GM18867 (cell line): ENCODE measurements around the gene HMCN2.

ENCODE experiments used
- ATAC-seq: cut with Tn5 transposase; IDR thresholded peaks from one replicate; pipeline ENCODE4 v1.9.1; 2021; ENCODE audit warnings: mild to moderate bottlenecking, moderate library complexity; ENCODE audit not compliant: unreplicated experiment

Gene HMCN2

DNA sequence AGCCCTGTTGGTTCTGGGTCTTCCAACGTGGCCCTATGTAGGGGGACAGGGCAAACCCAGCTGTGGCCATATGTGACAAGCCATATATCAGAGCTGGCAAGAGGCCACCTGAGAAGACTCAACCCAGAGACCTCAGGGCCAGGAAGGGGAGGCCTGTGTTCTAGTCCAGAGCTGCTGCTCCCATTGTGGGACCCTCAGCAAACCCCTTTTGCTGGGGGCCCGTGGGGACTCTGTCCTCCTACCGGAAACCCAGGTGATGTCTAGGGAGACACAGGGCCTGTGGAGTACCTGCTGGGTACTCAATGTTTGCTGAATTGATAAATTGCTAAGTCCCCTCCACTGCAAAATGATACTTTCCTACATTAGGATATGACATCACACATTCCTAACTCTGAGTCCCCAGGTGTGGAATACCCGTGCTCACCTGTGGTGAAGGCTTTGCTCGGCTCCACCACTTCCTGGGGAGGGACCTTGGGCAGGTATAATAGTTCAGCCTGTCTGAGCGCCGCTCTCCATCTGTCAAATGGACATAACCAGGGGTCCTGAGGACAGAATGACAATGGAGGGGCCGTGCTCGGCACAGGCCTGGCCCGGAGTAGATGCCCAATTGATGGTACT, 140.8 kb downstream of the HMCN2 start:
- no peak for ATAC-seq

- no peak for ATAC-seq
Observed at GRCh38 chr9:130407916-130408663, 142.5 kb downstream of the HMCN2 start.

DNA sequence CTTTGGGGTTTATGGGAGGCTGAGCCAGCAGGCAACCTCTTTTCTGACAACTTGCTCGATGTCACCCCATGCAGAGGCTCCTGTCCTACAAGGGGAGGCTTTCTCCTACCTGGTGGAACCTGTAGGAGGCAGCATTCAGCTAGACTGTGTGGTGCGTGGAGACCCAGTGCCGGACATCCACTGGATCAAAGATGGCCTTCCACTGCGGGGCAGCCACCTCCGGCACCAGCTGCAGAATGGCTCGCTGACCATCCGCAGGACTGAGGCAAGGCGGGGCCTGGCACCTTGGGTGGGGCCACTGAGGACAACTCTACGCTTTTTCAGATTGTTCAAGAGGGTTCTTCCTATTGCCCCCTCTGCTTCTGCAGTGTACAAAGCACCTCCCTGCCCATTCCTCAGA, 143.1 kb downstream of the HMCN2 start:
- no peak for ATAC-seq

- no peak for ATAC-seq
Observed at GRCh38 chr9:130409246-130409645, 143.7 kb downstream of the HMCN2 start.

DNA sequence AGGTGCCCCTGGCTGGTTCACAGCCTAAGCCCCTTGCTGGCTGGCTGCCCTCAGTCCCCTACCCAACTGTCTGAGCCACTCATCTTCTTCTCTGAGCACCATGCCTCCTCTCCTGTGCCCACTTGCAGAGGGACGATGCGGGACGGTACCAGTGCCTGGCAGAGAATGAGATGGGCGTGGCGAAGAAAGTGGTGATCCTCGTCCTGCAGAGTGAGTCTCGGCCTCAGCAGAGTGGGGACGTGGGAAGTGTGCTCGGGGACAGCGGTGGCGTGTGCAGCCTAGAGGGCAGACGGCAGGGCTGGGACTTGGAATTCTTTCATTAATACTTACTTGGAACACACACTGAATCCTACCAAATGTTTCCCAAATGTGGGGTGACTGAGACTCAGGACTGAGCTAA, 144.9 kb downstream of the HMCN2 start:
- ATAC-seq: no peak

- no peak for ATAC-seq
Observed at GRCh38 chr9:130411566-130411915, 146.0 kb downstream of the HMCN2 start.

DNA sequence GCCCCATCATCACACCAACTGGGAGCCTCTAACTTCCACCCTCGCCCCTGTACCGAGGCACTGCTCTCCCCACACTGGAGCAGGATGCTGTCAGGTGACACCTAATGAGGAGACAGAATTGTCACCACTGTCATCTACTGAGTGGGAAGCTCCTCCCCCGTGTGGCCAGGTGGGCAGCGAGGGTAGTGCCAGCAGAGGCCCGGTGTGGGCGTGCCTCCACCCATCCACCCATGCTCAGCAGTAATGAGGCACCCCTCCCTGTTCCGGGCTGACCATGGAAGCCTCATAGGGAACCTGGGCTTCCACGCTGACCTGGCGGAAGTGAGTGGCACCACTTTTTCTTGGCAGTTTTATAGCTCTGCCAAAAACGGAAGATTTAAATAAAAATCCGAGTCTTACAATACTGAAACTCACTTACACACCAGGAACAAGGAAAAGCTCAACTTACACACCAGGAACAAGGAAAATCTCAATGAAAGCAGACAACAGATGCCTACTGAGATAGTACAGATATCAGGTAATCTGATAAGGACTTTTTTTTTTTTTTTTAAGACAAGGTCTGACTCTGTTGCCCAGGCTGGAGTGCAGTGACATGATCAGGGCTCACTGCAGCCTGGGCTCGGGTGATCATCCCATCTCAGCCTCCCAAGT, 148.6 kb downstream of the HMCN2 start:
- ATAC-seq: no peak

- ATAC-seq: no peak
Observed at GRCh38 chr9:130414910-130415746, 149.6 kb downstream of the HMCN2 start.

DNA sequence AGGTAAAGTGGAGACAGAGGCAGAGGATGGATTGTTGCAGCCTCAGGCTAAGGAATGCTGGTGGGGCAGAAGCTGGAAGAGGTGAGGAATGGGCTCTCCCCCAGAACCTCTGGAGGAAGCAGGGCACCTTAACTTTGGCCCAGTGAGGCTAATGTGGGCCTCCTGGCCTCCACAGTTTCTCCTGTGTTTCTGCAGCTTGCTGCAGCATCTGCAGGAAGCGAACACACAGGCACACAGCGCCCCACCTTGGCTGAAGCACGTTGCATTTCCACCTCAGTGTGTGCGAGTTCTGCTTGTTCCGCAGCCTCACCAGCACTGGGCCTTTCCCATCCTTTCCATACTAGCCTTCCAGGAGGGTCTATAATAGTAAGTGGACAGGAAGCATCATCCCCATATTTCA, 152.0 kb downstream of the HMCN2 start:
- no peak for ATAC-seq

DNA sequence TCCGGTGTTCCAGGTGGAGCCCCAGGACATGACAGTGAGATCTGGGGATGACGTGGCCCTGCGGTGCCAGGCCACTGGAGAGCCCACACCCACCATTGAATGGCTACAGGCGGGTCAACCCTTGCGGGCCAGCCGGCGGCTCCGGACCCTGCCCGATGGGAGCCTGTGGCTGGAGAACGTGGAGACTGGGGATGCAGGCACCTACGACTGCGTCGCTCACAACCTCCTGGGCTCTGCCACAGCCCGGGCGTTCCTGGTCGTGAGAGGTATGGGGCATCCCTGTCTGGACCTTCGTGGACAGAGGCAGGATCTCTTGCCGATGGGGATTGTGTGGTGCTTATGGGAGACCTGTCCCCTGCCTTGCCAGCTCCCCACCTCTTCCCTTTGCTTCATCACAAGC, 153.2 kb downstream of the HMCN2 start:
- ATAC-seq: no peak

GRCh38 chr9:130419521-130420035, 154.0 kb downstream of the HMCN2 start:
- ATAC-seq: no peak

GRCh38 chr9:130421154-130421801, 155.7 kb downstream of the HMCN2 start:
- no peak for ATAC-seq

DNA sequence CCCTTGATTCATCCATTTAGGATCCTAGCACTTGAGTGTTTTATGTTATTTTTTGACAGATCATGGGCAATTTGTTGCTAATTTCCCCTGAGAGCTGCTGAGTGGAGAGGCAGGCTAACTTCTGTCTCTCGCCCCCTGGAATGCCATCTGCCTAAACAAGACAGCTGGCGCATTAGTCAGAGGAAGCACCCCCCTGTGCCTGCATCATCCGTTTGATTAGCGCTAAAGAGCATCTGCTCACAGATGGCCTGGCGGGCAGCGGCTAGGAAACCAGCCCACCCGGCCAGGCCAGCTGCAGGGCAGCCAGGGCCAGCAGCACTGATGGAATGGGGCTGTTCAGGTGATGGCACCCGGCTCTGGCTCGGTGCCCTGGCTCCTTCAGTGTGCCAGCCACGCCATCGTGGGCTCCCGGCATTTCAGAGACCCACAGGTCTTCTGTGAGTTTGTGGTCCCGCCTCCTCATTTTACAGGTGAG, 156.3 kb downstream of the HMCN2 start:
- no peak for ATAC-seq

DNA sequence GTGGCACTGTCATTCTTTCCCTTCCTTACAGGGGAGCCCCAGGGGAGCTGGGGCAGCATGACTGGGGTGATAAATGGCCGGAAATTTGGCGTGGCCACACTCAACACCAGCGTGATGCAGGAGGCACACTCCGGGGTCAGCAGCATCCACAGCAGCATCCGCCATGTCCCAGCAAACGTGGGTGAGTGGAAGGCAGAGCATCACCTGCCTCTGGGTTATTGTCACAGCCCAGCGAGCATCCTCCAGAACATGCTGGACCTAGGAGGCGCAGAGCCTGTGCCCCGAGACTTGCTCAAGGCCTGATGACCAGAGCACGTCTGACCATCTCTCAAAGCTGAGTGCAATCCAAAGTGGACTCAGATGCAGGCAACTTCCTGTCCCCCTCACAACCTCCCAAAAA, 157.0 kb downstream of the HMCN2 start:
- no peak for ATAC-seq

GRCh38 chr9:130423272-130423671, 157.7 kb downstream of the HMCN2 start:
- ATAC-seq: no peak

DNA sequence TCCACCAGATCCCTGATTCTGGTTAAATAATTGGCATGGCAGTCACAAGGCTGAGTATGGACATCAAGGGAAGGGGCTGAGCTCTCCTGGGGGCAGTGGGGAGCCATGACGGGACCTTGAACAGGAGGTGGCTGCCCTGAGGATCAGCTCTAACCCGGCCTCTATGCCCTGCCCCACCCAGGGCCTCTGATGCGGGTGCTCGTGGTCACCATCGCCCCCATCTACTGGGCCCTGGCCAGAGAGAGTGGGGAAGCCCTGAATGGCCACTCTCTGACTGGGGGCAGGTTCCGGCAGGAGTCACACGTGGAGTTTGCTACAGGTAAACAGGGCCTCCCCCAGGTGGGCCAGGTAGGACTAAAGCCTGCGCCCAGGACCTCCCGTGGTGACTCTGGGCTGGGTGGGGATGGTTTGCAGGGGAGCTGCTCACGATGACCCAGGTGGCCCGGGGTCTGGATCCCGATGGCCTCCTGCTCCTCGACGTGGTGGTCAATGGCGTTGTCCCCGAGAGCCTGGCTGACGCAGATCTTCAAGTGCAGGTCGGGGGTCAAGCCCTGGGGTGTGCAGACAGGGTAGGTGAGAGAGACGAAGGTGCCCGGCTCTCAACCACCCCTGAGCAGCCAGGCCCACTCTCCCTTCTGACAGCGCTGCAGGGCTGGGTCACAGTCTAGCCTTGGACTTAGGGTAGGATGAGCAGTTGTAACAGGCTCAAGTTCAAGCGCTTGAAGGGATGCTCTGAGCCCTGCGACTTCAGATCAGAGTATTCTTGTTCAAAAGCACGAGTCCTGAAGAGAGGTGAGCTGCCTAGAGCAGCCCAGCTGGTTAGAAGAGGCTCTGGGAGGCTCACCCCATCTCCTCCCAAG, 159.3 kb downstream of the HMCN2 start:
- no peak for ATAC-seq

DNA sequence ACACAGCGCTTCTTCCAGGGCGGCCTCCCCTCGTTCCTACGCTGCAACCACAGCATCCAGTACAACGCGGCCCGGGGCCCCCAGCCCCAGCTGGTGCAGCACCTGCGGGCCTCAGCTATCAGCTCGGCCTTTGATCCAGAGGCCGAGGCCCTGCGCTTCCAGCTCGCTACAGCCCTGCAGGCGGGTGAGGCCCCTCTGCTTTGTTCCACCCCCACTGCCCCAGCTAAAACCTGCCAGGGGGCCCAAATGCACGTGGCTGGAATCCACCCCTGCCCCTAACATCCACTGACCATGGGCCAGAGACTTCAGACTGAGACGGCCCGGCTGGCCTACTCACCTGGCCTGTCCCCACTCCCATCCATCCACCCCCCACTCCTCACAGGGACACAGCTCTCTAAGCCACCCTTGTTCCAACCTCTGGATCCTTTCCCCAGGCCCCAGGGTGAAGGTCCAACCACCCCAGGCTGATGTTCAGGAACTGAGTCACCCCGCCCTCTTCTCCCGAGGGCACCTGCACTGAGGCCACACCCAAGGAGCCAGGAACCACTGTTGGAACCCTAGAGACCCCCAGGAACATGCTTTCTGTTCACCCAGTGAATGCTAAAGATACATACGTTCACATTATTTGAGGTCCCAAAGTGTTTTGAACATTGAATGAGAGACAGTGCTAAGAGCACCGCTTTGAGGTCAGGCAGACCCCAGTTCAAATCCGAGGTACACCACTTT, 160.3 kb downstream of the HMCN2 start:
- ATAC-seq: no peak

DNA sequence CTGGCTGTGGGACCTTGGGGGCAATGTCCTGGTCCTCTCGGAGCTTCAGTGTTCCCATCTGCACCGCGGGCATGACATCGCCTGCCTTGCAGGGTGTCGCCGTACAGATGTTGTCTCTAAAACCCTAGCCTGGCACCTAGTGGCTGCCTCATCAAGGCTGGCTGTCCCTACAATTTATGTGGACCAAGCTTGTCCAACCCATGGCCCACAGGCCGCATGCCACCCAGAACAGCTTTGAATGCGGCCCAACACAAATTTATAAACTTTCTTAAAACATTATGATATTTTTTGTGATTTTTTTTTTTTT, 160.9 kb downstream of the HMCN2 start:
- no peak for ATAC-seq

- ATAC-seq: no peak
Observed at GRCh38 chr9:130426883-130427282, 161.3 kb downstream of the HMCN2 start.
